ENCODE measurements around the gene MTNR1A.
A peak's percentile ranks its signal among the peaks of the same experiment; 100 is the strongest.

The MTNR1A gene

DNA sequence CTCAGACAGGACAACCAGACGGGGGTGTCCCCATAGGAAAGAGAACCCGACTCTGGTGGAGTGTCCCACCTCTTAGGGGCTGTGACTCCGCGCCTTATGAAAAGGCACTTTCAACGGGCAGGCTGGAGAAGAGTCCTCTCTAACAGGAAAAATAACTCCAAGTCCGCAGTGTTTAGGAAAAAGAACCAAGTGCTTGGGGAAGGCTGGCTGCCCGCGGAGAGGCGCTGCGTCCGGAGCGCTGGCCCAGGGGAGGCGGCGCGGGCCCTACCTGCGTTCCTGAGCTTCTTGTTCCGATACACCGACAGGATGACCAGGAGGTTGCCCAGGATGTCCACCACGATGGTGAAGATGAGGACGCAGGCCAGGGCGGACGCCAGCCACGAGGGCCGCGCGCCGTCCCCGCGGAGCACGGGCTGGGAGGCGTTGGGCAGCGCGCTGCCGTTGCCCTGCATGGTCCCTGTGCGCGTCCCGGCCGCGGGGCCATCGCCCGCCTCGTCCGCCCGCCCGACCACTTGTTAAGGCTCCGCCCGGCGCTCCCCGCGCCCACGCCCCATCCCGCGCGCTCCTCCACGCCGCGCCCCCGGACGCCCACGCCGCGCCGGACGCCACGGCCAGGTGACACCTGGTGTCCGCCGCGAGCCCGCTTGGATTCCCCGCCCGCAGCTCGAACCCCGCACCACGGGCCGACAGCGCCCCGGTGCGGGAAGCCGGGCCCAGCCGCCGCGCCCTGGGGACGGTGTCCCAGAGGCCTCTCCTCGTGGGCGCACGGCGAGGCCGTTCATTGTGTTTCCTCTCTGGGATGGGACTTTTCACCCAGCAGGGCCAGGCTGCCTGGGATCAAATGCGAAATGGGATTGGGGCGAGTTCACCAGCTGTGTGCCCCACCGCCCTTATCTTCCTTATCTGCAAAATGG, at the start of gene MTNR1A:
MTNR1A (minus strand) TSS at position 654 of the 914 bp plus-strand sequence; CDS start at position 452, 202 bp downstream.
- TF ChIP-seq POLR2A (IDR thresholded peaks at IDR 0.05; ENCODE audit: low read depth, low read length): no peak
- no peak for FAIRE-seq
- DNase-seq (ENCODE audit: insufficient read length, low spot score): no peak

DNA sequence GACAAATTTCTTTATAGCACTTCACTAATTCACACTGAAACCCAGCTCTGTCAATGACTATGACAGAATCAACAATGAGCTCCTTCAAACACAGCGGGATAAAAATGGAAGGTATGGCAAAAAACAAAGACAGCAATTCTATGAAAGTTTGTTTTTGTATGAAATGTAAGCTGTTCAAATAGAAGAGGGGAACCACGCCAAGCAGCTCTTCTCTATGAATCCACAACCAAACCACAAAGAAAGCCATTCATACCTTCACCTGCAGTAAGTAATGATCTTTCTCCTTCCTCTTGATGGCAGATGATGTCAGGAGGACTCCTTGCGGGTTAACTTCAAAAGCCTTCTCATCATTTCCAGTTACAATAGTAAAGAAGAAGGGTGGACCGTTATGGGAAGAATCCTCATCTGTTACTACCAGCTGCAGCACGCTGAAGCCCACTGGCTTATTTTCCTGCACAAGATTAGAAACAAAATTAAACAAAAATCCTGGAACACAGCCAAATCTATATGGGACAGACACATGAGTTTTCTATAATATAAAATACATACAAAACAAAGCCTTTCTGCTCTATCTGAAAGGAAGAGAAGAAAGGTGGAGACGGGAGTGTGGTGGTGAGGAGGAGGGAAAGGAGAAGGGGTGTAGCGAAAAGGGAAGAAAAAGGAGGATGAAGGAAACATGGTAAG, 48.9 kb upstream of the MTNR1A start:
- DNase-seq (ENCODE audit: insufficient read length, low spot score) (no peak), FAIRE-seq (no peak)
- no peak for TF ChIP-seq POLR2A (IDR thresholded peaks at IDR 0.05; ENCODE audit: low read depth, low read length)

GRCh38 chr4:186602978-186603377, 47.6 kb upstream of the MTNR1A start:
- DNase-seq (ENCODE audit: insufficient read length, low spot score) (no peak), FAIRE-seq (no peak)
- no peak for TF ChIP-seq POLR2A (IDR thresholded peaks at IDR 0.05; ENCODE audit: low read depth, low read length)

DNA sequence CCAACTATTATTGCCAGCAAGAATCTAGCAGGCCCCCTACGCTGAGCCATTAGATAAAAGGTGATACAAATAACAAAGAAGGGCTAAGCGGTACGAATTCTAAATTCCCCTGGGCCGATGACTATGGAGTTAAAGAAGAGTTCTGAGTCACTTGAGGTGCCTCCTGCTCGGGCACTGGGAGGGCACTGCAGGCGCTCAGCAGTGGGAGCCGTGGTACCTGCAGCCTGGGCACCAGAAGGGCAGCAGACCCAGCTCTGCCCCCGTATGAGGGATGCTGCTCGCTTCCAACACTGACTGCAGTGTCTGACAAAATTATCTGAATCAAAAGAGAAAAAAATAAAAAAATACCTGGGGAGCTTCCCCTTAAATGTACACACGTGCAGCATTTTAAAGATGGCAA, 44.1 kb upstream of the MTNR1A start:
- DNase-seq (ENCODE audit: insufficient read length, low spot score): no peak
- FAIRE-seq: no peak
- no peak for TF ChIP-seq POLR2A (IDR thresholded peaks at IDR 0.05; ENCODE audit: low read depth, low read length)

DNA sequence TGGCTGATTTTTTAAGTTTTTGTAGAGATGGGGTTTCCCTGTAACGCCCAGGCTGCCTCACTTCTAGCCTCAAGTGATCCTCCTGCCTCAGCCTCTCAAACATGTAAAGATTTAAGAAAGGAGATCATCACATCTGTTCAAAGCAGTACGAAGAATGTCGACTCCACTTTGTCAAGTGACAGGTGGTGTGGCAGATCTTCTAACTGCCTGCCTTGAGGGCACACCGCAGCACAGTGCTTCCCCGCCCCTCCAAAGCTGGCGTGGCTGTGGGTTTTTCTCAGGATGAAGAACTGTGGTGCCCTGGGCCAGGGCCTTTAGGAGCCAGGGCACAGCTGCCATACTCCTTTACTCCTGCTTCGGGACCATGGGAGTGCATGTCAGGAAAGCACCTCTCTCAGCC, 43.3 kb upstream of the MTNR1A start:
- no peak for TF ChIP-seq POLR2A (IDR thresholded peaks at IDR 0.05; ENCODE audit: low read depth, low read length)
- FAIRE-seq: no peak
- no peak for DNase-seq (ENCODE audit: insufficient read length, low spot score)

DNA sequence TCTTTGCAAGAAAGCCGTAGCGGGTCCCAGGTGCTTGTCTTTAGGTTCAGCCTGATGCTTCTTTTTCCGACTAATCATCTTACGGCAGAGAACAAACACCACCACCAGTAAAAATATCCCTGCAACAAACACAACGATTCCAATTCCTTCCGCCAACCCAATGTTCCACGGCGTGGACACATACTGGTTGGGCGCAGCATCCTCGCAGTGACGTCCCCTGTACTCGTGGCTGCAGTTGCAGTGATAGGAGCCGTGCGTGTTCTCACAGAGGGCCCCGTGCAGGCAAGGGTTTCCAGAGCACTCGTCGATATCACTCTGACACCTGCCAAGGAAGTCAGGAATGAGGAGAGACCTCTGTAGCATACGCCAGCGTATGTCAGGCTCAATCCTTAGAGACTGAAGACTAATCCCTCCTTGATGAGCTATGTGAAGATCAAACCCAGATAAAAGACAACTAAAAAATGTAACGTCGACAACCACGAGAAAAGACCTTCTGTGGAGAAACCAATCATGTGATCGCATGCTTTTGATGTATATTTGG, 41.6 kb upstream of the MTNR1A start:
- DNase-seq (ENCODE audit: insufficient read length, low spot score) (no peak), FAIRE-seq (no peak)
- no peak for TF ChIP-seq POLR2A (IDR thresholded peaks at IDR 0.05; ENCODE audit: low read depth, low read length)

- FAIRE-seq: no peak
- TF ChIP-seq POLR2A (IDR thresholded peaks at IDR 0.05; ENCODE audit: low read depth, low read length): no peak
- no peak for DNase-seq (ENCODE audit: insufficient read length, low spot score)
Measured at GRCh38 chr4:186596346-186596745, 41.0 kb upstream of the MTNR1A start.

DNA sequence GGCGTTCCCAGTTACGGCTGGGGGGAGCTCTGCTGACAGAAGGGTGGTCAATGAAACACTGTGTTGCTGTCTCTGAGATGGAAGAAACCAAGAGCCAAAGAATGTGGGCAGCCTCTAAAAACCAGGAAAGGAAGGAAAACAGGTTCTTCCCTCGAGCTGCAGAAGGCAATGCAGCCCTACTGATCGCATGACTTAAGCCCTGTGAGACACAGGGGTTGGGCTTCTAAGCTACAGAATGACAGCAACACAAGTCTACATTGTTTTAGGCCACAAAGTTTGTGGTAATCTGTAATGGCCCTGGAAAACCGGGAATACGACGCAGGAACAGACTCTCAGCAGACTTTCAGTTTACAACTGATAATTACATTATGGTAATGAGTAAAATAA, 38.2 kb upstream of the MTNR1A start:
- DNase-seq (ENCODE audit: insufficient read length, low spot score): no peak
- no peak for FAIRE-seq
- TF ChIP-seq POLR2A (IDR thresholded peaks at IDR 0.05; ENCODE audit: low read depth, low read length): no peak

- FAIRE-seq: no peak
- TF ChIP-seq POLR2A (IDR thresholded peaks at IDR 0.05; ENCODE audit: low read depth, low read length): no peak
Measured at GRCh38 chr4:186592966-186593586, 37.7 kb upstream of the MTNR1A start.

DNA sequence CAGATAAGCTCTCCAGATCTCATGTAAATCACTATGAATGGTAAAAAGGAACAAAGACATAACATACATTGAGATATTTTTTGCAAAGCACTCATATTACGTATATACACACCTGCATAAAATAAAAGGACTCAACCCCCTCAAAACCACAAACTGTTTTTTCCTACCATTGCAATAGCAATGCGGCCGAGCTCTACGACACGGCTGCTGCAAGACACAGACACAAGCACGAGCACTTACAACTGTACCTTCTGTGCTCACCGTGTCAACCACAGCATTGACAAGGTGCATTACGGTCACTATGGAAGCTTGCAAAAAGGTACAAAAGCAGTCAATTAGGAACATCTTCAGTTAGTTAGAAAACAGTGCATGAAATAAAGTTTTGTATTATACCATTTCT, 37.1 kb upstream of the MTNR1A start:
- FAIRE-seq (no peak), DNase-seq (ENCODE audit: insufficient read length, low spot score) (no peak)
- TF ChIP-seq POLR2A (IDR thresholded peaks at IDR 0.05; ENCODE audit: low read depth, low read length): no peak

More at GRCh38 chr4:186592966-186593586, 37.7 kb upstream of the MTNR1A start:
- DNase-seq (ENCODE audit: insufficient read length, low spot score): no peak

- no peak for DNase-seq (ENCODE audit: insufficient read length, low spot score)
- no peak for TF ChIP-seq POLR2A (IDR thresholded peaks at IDR 0.05; ENCODE audit: low read depth, low read length)
- no peak for FAIRE-seq
Measured at GRCh38 chr4:186591651-186592050, 36.3 kb upstream of the MTNR1A start.

DNA sequence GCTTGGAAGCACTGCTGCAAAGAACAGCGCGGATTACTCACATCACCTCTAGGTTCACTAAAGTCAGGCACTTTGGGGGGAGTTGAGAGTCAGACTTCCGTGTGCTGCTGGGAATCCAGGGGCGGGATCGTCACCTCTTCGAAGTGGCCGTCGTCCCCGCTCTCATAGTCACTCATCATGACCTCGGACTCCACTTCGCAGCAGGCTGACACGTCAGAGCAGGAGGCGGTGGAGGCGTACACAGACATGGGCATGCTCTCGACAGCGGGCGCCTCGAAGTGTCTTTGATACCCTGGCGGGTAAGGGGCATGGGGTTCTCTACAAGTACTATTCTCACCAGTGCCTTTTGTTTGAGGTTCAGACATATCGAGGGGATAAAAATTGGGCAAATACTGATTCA, 33.1 kb upstream of the MTNR1A start:
- FAIRE-seq: no peak
- TF ChIP-seq POLR2A (IDR thresholded peaks at IDR 0.05; ENCODE audit: low read depth, low read length): no peak
- DNase-seq (ENCODE audit: insufficient read length, low spot score): no peak

DNA sequence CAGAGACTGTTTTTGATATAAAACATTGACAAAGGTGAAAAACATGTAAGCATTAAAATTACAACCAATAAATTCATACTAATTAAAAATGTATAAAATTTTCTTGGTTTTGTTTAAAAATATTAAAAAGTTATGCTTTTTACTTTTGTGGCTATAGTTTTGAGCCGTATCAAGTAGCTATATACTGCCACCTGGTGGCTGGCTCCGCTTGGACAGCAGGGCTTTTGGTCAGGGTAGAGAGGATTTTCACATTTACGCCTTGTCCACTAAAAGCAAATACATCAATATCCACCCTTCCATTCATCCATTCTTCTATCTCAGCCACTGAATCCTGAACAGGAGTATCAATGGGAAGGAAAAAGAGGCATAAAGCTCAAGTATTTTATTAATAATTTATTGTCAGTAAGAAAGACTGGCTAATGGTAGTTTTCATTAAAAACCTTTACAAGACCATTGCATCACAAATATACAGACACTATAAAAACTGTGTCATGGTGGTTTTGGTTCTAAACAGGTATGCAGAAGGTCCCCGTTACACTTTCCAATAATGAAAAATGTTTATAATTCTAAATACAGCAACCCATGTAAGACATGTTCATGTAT, 32.1 kb upstream of the MTNR1A start:
- DNase-seq (ENCODE audit: insufficient read length, low spot score): peak; percentile 7
- FAIRE-seq: no peak
- no peak for TF ChIP-seq POLR2A (IDR thresholded peaks at IDR 0.05; ENCODE audit: low read depth, low read length)

GRCh38 chr4:186586205-186586604, 30.8 kb upstream of the MTNR1A start:
- FAIRE-seq (no peak), DNase-seq (ENCODE audit: insufficient read length, low spot score) (no peak)
- TF ChIP-seq POLR2A (IDR thresholded peaks at IDR 0.05; ENCODE audit: low read depth, low read length): no peak
